Vagina (tissue), 2 donors: ENCODE measurements around the gene NTNG1. TPM values are rescaled to one million over a fixed set of nuclear protein-coding genes. Genes with fewer than 3 reads are reported as not detected.
A peak's percentile ranks its signal among the peaks of the same experiment; 100 is the strongest.

Experiments
- DNase-seq, 2 donors: peaks; one replicate each; pipeline ENCODE4 v3.0.0-alpha.2; 2017; ENCODE audit errors: extremely low spot score in 2 of 2
- H3K27ac ChIP-seq: fragments of 200-600 bp; sonication (generic); one replicate; pipeline ENCODE4 v1.5.1; 2019
- H3K27me3 ChIP-seq: fragments of 200-600 bp; sonication (generic); one replicate; pipeline ENCODE4 v1.5.1; 2019
- H3K36me3 ChIP-seq, 2 donors: fragments of 200-600 bp; sonication (generic); one replicate each; pipeline ENCODE4 v1.5.1; 2017 to 2019
- H3K4me1 ChIP-seq: fragments of 200-600 bp; sonication (generic); one replicate; pipeline ENCODE4 v1.5.1; 2019
- H3K4me3 ChIP-seq, 2 donors: fragments of 200-600 bp; sonication (generic); 1 replicate in 1 of 2; 2 replicates in 1 of 2; pipeline ENCODE4 v1.5.1; 2016 to 2019
- H3K9me3 ChIP-seq: fragments of 200-600 bp; sonication (generic); one replicate; pipeline ENCODE4 v1.5.1; 2019
- POLR2A ChIP-seq, 2 donors: fragments of 450-650 bp; IDR thresholded peaks; one replicate each; pipeline ENCODE4 v1.6.1; 2017; ENCODE audit warnings: antibody characterized with exemption in 2 of 2, mild to moderate bottlenecking in 2 of 2, moderate library complexity in 2 of 2
- POLR2AphosphoS5 ChIP-seq, 2 donors: sonication (generic); formaldehyde crosslinking; IDR thresholded peaks; one replicate each; pipeline ENCODE4 v1.9.0; 2017; ENCODE audit warnings: antibody characterized with exemption in 2 of 2, mild to moderate bottlenecking in 2 of 2, low read depth in 1 of 2; ENCODE audit not compliant: insufficient read depth in 1 of 2
- intact Hi-C: fragments of 100-400 bp; cut with DNase I; formaldehyde crosslinking; loops from one replicate; pipeline ENCODE4 v1.15.1; 2023
- small RNA-seq: library from RNA; depleted of rRNA; stranded (forward); fragments of <200 nt; gene quantifications from one replicate; pipeline ENCODE3, GENCODE V24; 2016
- total RNA-seq: library from RNA; depleted of rRNA; stranded (reverse); fragments of >200 nt; gene quantifications from one replicate; pipeline ENCODE4 v1.2.3, GENCODE V29; 2016
- TF ChIP-seq, protein P1 (sequence below), 3 experiments: fragments of 450-650 bp in 2 of 3; fragments of 200-600 bp in 1 of 3; sonication (generic) in 1 of 3; IDR thresholded peaks; one replicate each; pipeline ENCODE4 v1.5.1; 2017 to 2019; ENCODE audit warnings: antibody characterized with exemption in 3 of 3, mild to moderate bottlenecking in 2 of 3, moderate library complexity in 2 of 3

The NTNG1 gene
- total RNA-seq, 1 donor from 2014 or later, result 6.6 TPM

- peaks cover 15% of the 10 kb centered on the region for H3K4me1 ChIP-seq
- H3K4me3 ChIP-seq, result no peak overlapping the region
- no peak overlapping the region for H3K27ac ChIP-seq
- TF ChIP-seq, protein P1, sequence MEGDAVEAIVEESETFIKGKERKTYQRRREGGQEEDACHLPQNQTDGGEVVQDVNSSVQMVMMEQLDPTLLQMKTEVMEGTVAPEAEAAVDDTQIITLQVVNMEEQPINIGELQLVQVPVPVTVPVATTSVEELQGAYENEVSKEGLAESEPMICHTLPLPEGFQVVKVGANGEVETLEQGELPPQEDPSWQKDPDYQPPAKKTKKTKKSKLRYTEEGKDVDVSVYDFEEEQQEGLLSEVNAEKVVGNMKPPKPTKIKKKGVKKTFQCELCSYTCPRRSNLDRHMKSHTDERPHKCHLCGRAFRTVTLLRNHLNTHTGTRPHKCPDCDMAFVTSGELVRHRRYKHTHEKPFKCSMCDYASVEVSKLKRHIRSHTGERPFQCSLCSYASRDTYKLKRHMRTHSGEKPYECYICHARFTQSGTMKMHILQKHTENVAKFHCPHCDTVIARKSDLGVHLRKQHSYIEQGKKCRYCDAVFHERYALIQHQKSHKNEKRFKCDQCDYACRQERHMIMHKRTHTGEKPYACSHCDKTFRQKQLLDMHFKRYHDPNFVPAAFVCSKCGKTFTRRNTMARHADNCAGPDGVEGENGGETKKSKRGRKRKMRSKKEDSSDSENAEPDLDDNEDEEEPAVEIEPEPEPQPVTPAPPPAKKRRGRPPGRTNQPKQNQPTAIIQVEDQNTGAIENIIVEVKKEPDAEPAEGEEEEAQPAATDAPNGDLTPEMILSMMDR (IDR thresholded peaks at IDR 0.05), result no peak
- TF ChIP-seq POLR2A (IDR thresholded peaks at IDR 0.05) (no peak), POLR2AphosphoS5 (IDR thresholded peaks at IDR 0.05; ENCODE audit: insufficient read depth in 1 of 2, low read depth in 1 of 2) (no peak)
- H3K9me3 ChIP-seq, result no peaks in the 10 kb centered on the region
- H3K36me3 ChIP-seq, result no peaks in the 10 kb centered on the region
- DNase-seq, result no peak
- H3K27me3 ChIP-seq, result no peaks in the 10 kb centered on the region
- intact Hi-C loops, result no loop called here
These were observed 389.7 kb downstream of the NTNG1 start for GRCh38 chr1:107530543-107530942.

DNA sequence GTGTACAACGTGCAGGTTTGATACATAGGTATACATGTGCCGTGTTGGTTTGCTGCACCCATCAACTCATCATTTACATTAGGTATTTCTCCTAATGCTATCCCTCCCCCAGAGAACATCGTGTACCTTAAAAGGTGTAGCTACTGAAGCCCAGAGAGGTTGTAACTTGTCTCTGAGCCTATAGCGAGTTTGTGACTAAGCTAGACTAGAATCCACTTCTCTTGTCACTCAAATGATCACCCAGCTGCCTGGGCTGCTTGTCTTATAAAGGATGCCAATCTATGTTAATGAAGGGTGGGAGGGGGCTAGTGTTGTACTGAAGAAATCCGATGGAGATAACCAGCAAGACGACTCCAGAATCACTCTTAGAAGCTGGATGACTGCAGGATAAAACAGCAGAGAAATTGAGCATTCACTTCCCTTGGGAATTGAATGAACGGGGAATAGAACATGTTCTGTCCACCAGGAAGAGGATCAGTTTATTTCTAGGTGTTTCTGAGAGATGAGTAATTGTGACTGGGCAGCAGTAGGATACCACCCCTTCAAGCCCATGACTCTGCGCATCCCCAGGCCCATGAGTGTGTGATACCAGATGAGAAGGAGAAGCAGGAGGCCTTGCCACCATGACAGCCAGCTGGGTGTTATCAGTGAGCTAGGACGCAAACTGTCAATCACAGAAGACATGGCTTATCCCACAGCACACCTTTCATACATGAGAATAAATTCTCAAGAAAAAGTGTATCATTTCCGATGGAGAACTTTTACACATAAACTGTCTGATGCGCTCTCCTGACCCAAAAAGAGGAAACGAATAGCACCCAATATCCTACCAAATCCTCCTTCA is 390.4 kb downstream of the NTNG1 start:
- TF ChIP-seq POLR2AphosphoS5 (IDR thresholded peaks at IDR 0.05; ENCODE audit: insufficient read depth in 1 of 2, low read depth in 1 of 2) (no peak), POLR2A (IDR thresholded peaks at IDR 0.05) (no peak)
- TF ChIP-seq, protein P1 (IDR thresholded peaks at IDR 0.05), result no peak
- peak overlapping the region; percentile 50 for H3K27ac ChIP-seq
- H3K36me3 ChIP-seq, result no peaks in the 10 kb centered on the region
- peaks cover 21% of the 10 kb centered on the region for H3K4me1 ChIP-seq
- no peaks in the 10 kb centered on the region for H3K9me3 ChIP-seq
- no peak for DNase-seq
- H3K4me3 ChIP-seq, result no peak overlapping the region
- no peaks in the 10 kb centered on the region for H3K27me3 ChIP-seq
- intact Hi-C loops, result no loop called here

DNA sequence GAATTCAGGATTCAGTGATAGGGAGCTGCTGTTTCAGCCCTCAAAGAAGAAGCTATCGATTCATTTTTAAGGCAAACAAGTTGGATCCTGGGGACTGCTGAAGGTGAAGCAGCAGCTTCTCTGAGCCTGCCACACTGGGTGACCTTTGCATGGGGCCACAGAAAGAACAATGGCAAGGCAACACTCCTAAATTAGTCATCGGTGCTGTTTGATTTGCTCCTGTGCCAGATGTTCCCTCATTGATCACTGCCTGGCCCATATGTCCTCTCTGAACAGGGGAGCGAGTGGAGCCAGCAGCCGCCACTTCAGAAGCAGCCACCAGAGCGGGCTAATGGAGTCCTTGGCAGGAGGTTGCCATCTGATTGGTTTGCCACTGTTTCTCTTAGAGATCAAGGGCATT is 391.5 kb downstream of the NTNG1 start:
- TF ChIP-seq POLR2AphosphoS5 (IDR thresholded peaks at IDR 0.05; ENCODE audit: insufficient read depth in 1 of 2, low read depth in 1 of 2) (no peak), POLR2A (IDR thresholded peaks at IDR 0.05) (no peak)
- TF ChIP-seq, protein P1 (IDR thresholded peaks at IDR 0.05), result no peak
- H3K27me3 ChIP-seq, result no peaks in the 10 kb centered on the region
- no peaks in the 10 kb centered on the region for H3K36me3 ChIP-seq
- DNase-seq, result no peak
- no peak overlapping the region for H3K27ac ChIP-seq
- H3K4me3 ChIP-seq, result no peak overlapping the region
- H3K4me1 ChIP-seq, result peaks cover 21% of the 10 kb centered on the region
- intact Hi-C loops, result no loop called here
- no peaks in the 10 kb centered on the region for H3K9me3 ChIP-seq

Small RNAs within 50 kb of the gene (small RNA-seq; reads per million reads assigned to genes)
- gene AC114491.1, result not detected

Other genes with a start within 250 kb of the NTNG1 start
- gene PRMT6, start 84.4 kb upstream of the NTNG1 start, total RNA-seq, result 11.0 TPM